ENCODE measurements around the gene KASH5.
"Not testable (repeated sequence)": the region's sequence is repeated elsewhere in the genome, so short reads cannot be mapped to it uniquely, and the experiment has no call there.

KASH5 gene

GRCh38 chr19:49439836-49440235, 51.8 kb downstream of the KASH5 start:
- no peak for DNase-seq (ENCODE audit: low read depth)

- DNase-seq (ENCODE audit: low read depth): no peak
Measured at GRCh38 chr19:49440439-49441209, 52.6 kb downstream of the KASH5 start.

DNA sequence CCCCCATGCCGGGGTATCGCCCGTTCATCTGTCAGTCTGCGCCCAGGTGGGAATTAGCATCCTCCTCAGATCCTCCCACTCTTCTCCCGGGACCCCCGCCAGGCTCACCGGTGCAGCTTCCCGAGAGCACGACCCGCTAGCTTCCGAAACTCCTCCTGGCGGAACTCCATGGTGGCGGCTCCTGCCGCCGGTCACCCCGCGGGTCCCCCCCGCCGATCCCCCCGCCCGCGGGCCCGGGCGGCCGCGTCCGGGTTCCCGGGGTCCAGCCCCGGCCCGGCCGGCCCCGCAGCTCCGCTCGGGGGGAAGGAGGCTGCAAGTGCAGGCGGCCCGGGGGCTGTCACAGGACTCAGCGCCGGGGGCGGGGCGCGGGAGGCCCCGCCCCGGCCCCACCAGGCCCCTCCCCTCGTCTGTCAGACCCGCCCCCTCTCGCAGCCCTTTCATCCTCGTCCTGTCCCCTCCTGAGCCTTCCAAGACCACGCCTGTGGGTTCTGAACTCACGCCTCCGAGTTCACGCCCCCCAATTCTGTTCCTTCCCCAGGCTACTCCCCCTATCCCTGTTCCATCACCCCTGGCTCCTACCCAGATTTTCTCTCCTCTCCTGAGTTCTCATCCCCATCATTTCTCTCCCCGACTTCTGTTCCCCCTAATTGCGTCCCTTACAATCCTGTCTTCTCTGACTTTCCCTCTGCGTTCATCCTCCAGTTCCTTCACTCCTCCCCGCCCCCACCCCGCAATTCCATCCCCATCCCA, 53.3 kb downstream of the KASH5 start, which contains the start of gene SLC17A7:
Gene SLC17A7 (minus strand): TSS at position 318 of the 750 bp plus-strand sequence. CDS start 148 bp downstream, at position 170.
- DNase-seq (ENCODE audit: low read depth): no peak

GRCh38 chr19:49441960-49442350, 53.9 kb downstream of the KASH5 start:
- DNase-seq (ENCODE audit: low read depth): no peak

DNA sequence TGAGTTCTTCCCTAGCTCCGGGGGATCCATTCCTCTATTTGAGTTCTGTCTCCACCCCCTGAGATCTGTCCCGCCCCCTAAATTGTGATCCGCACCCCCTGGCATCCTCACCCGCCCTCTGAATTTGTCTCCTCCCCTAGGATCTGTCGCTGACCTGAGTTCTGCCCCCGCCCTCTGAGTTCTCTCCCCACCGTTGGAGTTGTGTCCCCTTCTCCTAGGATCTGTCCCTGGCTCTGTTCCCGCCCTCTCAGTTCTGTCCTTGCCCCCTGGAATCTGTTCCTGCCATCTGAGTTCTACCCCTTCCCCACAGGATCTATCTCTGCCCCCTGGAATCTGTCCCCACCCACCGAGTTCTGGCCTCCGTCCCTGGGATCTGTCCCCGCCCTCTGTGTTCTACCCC, 54.3 kb downstream of the KASH5 start:
- DNase-seq (ENCODE audit: low read depth): no peak

DNA sequence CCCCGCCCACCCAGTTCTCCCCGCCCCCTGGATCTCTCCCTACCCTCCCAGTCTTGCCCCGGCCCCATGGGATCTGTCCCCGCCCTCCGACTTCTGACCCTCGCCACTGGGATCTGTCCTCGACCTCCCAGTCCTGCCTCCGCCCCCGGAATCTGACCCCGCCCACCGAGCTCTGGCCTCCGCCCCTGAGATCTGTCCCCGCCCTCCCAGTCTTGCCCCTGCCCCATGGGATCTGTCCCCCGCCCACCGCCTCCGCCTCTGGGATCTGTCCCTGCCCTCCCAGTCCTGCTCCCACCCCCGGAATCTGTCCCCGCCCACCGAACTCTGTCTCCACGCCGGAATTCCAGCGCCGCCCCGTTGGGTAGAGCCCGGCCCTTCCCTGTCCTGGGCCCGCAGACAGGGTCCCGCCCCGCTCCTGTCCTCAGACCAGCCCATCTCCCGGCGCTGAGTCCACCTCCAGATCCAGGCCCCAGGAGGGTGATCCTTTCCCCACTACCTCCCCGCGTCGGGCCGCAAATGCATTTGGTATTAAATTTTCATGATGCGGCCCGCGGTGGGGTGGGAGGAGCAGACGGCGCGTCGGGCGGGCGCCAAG, 54.8 kb downstream of the KASH5 start:
- DNase-seq (ENCODE audit: low read depth): peak; percentile 79

DNA sequence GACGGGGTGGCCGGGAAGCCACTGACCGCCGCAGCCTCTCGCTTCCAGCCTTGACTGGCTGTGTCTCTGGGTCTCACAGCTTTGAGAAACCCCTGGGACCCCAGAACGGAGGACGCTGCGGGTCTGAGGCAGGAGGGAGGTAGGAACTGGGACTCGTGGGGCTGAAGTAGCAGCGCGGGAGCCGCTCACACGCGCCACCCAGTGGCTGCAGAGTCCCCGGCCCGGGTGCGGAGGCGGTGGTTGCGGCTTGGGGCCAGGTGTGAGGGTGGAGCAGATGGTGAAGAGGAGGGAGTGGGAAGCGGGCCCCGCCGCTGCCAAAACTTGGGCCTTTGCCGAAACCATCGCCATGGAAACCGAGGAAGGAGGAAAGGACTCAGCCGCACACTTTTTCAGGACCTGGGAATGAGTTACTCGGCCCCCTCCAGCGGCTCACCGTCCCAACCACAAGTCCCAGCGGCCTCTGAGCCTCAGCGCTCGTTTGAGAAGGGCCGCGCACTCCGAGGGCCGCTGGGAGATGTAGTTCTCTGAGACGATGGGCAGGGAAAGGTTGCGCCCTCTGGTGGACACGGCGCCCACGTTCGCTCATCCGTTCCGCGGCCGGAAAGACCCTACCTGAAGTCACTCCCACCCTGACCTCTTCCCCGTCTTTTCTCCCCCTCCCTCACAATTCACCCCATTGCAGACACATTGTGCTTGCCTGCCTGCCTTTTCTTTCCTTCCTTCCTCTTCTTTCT, 55.5 kb downstream of the KASH5 start:
- peak; percentile 93 for DNase-seq (ENCODE audit: low read depth)

DNA sequence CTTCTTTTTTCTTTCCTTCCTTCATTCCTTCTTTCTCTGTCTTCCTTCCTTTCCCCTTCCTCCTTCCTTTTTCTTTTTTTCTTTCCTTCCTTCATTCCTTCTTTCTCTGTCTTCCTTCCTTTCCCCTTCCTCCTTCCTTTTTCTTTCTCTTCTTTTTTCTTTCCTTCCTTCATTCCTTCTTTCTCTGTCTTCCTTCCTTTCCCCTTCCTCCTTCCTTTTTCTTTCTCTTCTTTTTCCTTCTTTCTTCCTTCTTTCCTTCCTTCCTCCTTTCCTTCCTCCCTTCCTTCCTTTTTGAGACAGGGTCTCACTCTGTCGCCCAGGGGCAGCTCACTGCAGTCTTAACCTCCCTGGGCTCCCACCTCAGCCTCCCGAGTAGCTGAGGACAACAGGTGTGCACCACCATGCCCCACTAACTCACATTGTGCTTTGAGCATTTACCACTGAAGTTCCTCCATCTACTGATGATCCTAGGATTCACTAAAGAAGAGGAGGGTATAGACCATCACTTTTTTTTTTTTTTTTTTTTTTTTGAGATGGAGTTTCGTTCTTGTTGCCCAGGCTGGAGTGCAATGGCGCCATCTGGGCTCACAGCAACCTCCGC, 56.2 kb downstream of the KASH5 start:
- not testable (repeated sequence) for DNase-seq (ENCODE audit: low read depth)

DNA sequence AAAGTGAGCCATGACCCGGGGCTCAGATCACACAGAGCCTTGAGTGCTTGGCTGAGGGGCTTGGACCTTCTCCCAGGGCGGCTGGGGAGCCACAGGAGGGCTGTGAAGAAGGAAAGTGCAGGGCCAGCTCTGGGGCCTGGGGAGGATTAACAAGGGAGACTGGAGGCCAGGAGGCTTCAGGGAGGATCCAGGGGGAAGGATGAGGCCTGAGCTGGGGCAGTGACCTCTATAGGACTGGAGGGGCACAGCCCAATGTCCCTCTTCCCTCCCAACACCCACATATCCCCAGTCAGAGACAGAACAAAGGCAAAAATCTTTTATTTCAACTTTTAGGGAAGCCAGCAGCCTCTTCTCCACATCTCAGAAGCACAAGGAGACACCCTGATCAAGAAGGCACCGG, 57.9 kb downstream of the KASH5 start:
- no peak for DNase-seq (ENCODE audit: low read depth)

GRCh38 chr19:49447485-49448431, 59.7 kb downstream of the KASH5 start:
- DNase-seq (ENCODE audit: low read depth): no peak

DNA sequence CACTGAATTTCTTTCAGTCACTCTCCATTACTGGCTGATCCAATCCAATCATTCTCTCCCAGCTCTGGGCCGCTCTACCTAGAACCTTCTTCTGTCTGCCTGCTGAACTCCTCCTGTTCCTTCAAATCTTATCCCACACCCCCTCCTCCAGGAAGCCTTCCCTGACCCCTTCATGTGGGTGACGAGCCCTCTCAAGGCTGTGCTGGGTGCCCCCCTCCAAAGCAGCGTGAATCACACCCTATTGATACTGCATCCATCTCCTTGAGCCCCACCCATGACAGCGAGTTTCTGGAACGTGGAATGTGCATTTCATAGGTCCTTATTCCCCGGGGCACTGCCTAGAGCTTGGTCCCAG, 60.4 kb downstream of the KASH5 start:
- DNase-seq (ENCODE audit: low read depth): no peak

- no peak for DNase-seq (ENCODE audit: low read depth)
Measured at GRCh38 chr19:49450405-49450804, 62.4 kb downstream of the KASH5 start.

DNA sequence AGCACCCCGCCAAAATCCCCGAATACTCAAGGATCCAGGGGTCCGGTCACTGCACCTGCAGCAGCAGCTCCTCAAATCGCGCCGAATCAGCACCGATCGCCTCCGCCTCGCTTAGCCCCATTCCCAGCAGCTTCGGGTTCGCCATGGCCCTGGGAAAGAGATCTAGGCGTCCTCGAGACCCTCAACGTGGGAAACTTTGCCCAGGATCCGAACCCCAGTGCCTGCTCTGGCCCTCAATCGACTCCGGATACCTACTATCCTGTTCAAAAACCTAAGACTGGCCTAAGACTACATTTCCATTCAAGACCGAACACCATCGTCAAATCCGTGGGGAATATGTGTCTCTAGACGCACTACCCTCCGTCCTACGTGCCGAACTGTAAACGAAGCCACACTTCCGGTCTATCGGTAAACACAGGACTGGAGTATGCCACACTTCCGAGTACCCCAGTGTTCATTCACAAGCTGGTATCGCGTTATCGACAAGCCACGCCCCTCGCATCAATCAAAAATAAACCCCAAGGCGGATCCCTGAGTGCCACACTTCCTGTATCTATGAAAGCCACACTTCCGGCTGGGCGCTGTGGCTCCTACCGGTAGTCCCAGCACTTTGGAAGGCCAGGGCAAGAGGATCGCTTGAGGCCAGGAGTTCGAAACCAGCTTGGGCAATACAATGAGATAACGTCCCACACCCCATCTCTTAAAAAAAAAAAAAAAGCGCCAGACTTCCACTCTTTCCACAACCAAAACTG, 63.6 kb downstream of the KASH5 start, which contains the start of gene PIH1D1:
Gene PIH1D1 (minus strand): TSS at position 385 of the 752 bp plus-strand sequence. CDS start 240 bp downstream, at position 145.
- DNase-seq (ENCODE audit: low read depth): peak; percentile 99

DNA sequence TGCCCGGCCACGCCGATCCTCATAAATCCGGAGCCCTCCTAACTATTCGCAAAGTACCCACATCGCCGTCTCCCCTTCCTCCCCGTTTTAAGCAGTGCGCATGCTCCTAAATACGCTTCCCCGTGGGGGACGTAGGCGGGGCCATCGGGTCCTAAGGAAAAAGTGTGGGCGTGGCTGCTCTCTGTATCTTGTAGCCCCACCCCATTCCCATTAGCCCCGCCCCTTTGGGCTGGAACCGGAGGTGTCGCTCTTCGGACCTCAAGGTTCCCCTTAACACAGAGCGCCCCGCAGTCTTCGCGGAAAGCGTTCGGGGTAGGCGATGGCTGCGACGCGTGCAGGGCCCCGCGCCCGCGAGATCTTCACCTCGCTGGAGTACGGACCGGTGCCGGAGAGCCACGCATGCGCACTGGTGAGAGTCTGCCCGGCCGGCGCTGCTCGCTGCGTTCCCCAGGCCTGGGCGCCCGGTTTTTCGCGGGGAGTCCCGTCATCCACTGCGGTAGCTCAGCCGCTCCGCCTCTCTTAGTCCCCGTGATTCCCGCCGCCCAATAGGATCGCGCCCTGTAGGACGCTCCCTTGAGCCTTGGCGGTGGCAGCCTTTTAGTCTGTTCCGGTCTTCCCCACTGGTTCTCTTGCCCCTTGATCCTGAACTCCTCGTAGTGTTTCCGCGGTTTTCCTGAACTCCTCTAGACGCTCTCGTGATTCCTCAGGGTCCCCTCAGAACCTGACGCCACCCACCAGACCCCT, 65.1 kb downstream of the KASH5 start, which contains the start of gene ALDH16A1:
Gene ALDH16A1 (plus strand): TSS at position 213 of the 744 bp plus-strand sequence. CDS start 107 bp downstream, at position 320.
- DNase-seq (ENCODE audit: low read depth): peak; percentile 98

DNA sequence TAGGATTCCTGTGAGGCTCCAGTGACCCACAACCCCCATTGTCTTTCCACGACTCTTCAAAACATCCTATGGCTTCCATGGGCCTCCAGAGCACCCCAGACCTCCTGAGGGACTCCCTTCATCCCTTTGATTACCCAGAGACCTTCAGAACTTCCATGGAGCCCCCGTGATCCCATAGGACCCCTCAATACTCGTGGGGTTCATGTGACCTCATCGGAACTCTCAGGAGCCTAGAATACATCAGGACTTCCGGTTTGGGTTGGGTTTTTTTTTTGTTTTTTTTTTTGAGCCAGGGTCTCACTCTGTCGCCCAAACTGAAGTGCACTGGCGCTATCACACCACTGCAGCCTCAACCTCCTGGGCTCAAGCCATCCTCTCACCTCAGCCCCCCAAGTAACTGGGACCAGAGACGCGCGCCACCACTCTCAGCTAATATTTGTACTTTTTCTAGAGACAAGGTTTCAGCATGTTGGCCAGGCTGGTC, 65.8 kb downstream of the KASH5 start:
- DNase-seq (ENCODE audit: low read depth): no peak

DNA sequence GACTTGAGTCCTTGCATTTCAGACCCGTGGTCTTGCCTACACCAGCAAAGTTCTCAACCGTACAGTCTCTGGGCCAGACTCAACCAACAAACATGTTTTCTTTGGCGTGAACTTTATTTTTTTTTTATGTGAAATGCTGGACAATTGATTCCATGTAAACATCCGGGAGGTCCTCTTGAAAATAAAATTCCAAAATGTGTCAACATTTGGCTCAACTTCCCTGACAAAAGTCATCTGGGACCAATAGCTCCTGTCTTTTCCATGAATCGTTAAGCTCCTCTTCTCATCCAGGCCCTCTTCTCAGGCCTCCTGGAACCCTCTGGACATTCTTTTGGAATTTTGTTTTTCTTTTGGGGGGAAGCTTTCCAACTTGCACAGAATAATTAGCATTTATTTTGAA, 67.7 kb downstream of the KASH5 start:
- no peak for DNase-seq (ENCODE audit: low read depth)

DNA sequence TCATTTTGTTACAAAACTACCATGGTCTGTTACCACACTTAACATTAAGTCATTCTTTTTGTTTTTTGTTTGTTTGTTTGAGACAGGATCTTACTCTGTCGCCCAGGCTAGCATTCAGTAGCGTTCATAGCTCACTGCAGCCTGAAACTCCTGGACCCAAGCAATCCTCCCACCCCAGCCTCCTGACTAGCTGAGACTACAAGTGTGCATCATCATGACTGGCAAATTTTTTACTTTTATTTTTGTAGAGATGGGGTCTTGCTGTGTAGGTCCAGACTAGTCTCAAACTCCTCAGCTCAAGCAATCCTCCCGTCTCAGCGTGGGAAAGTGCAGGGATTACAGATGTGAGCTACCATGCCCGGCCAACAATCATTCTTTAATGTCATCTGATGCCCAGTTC, 68.3 kb downstream of the KASH5 start:
- no peak for DNase-seq (ENCODE audit: low read depth)

DNA sequence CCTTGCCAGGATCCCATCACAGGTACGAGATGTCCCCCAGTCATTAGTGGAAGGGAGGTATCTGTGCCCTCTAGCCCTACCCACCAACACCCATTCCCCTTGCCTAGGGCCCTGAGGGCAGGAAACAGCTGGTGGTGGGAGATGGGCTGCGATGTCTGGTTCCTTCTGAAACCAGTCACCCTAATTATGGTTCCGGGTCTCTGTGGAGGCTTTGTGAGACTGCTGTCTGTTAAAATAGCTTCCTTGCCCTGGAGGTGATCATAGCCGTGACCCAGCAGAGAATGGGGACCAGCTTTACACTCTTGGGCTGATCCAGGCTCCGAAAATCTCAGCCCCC, 70.5 kb downstream of the KASH5 start:
- DNase-seq (ENCODE audit: low read depth): no peak

DNA sequence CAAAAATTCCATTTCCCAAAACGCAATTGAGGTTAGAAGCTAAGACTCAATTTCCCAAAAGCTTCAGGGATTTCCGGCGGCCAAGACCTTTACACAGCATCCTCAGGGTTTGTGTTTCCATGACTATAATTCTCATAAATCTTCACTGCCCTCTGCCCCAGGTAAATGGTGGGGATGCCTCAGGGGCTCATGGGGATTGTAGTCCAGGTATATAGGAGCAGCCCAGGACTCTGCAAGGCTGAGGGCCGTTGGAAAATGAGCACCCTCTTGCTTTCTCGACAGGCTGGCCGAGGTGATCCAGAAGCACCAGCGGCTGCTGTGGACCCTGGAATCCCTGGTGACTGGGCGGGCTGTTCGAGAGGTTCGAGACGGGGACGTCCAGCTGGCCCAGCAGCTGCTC, 71.3 kb downstream of the KASH5 start:
- DNase-seq (ENCODE audit: low read depth): no peak
